HUES64 (cell line): ENCODE data around the gene RGSL1.

Experiments used
- H3K27ac ChIP-seq: 2 replicates; pipeline ENCODE4 v1.7.0; 2013; ENCODE audit warnings: low read depth, low read length, inconsistent platforms
- H3K27me3 ChIP-seq: 2 replicates; pipeline ENCODE4 v1.6.1; 2013; ENCODE audit warnings: mild to moderate bottlenecking, low read length; ENCODE audit not compliant: insufficient read depth
- H3K36me3 ChIP-seq: 2 replicates; pipeline ENCODE4 v1.6.1; 2013; ENCODE audit warnings: mild to moderate bottlenecking, low read length; ENCODE audit not compliant: insufficient read depth
- H3K4me1 ChIP-seq: 2 replicates; pipeline ENCODE4 v1.6.1; 2013; ENCODE audit warnings: mild to moderate bottlenecking, low read length, moderate library complexity; ENCODE audit not compliant: insufficient read depth
- H3K4me3 ChIP-seq: 2 replicates; pipeline ENCODE4 v1.5.1; 2013; ENCODE audit warnings: mild to moderate bottlenecking, low read length, moderate library complexity
- H3K9ac ChIP-seq: 2 replicates; pipeline ENCODE4 v1.6.1; 2013; ENCODE audit warnings: mild to moderate bottlenecking, low read depth, low read length
- H3K9me3 ChIP-seq: 2 replicates; pipeline ENCODE4 v1.6.1; 2013; ENCODE audit warnings: low read depth, low read length; ENCODE audit not compliant: insufficient read depth
- WGBS: fragments of 150-250, 120-280 bp; methylation state at CpG from one replicate; pipeline ENCODE4 v1.1.7; 2013; ENCODE audit warnings: missing lambda C conversion rate; 5-methylcytosine and 5-hydroxymethylcytosine counted together

The RGSL1 gene

GRCh38 chr1:182588500-182589396 lies 138.8 kb downstream of the RGSL1 start, which contains the start of gene RNASEL:
Gene RNASEL (minus strand): TSS chr1:182589256. CDS start chr1:182586806, 2,450 bp downstream.
- Histone ChIP-seq H3K9me3 (no peaks in the 10 kb centered on the region), H3K27ac (no peak within 1 kb of the TSS), H3K4me1 (peaks cover 11% of the 10 kb centered on the region; the same call in 1 of the 2 replicates), H3K36me3 (no peaks in the 10 kb centered on the region), H3K4me3 (peak within 1 kb of the TSS; percentile 49), H3K9ac (no peak within 1 kb of the TSS), H3K27me3 (no peaks in the 10 kb centered on the region)
- 35% methylated on average over 20 of the region's 20 CpGs for WGBS

- Histone ChIP-seq H3K9ac (no peak overlapping the region), H3K4me1 (peaks cover 11% of the 10 kb centered on the region; the same call in 1 of the 2 replicates), H3K9me3 (no peaks in the 10 kb centered on the region), H3K4me3 (no peak overlapping the region), H3K36me3 (no peaks in the 10 kb centered on the region), H3K27ac (no peak overlapping the region), H3K27me3 (no peaks in the 10 kb centered on the region)
- WGBS: 88% methylated on average over 3 of the region's 3 CpGs
Measured at GRCh38 chr1:182589520-182589919, 139.6 kb downstream of the RGSL1 start.

GRCh38 chr1:182589931-182590330 lies 140.0 kb downstream of the RGSL1 start:
- 95% methylated on average over 5 of the region's 5 CpGs for WGBS
- H3K9ac ChIP-seq: no peak overlapping the region
- no peaks in the 10 kb centered on the region for H3K9me3 ChIP-seq
- H3K27me3 ChIP-seq: no peaks in the 10 kb centered on the region
- H3K4me1 ChIP-seq: peaks cover 11% of the 10 kb centered on the region; the same call in 1 of the 2 replicates
- H3K36me3 ChIP-seq: no peaks in the 10 kb centered on the region
- H3K27ac ChIP-seq: no peak overlapping the region
- H3K4me3 ChIP-seq: no peak overlapping the region

GRCh38 chr1:182595641-182596240 lies 145.8 kb downstream of the RGSL1 start:
- Histone ChIP-seq H3K9me3 (no peaks in the 10 kb centered on the region), H3K36me3 (peaks cover 16% of the 10 kb centered on the region), H3K27me3 (no peaks in the 10 kb centered on the region), H3K4me3 (no peak overlapping the region), H3K9ac (no peak overlapping the region), H3K27ac (no peak overlapping the region), H3K4me1 (no peaks in the 10 kb centered on the region)
- 38% methylated on average over 4 of the region's 4 CpGs for WGBS

GRCh38 chr1:182596934-182597333 lies 147.0 kb downstream of the RGSL1 start:
- Histone ChIP-seq H3K4me1 (peaks cover 5% of the 10 kb centered on the region), H3K9me3 (no peaks in the 10 kb centered on the region), H3K27ac (no peak overlapping the region), H3K9ac (no peak overlapping the region), H3K4me3 (no peak overlapping the region), H3K27me3 (no peaks in the 10 kb centered on the region), H3K36me3 (peaks cover 27% of the 10 kb centered on the region)
- 94% methylated on average over 6 of the region's 6 CpGs for WGBS

GRCh38 chr1:182598296-182598695 lies 148.3 kb downstream of the RGSL1 start:
- WGBS: 92% methylated on average over 5 of the region's 5 CpGs
- peaks cover 8% of the 10 kb centered on the region for H3K27me3 ChIP-seq
- no peak overlapping the region for H3K27ac ChIP-seq
- H3K4me3 ChIP-seq: no peak overlapping the region
- H3K4me1 ChIP-seq: peaks cover 15% of the 10 kb centered on the region
- H3K9me3 ChIP-seq: no peaks in the 10 kb centered on the region
- H3K36me3 ChIP-seq: peaks cover 27% of the 10 kb centered on the region
- no peak overlapping the region for H3K9ac ChIP-seq

GRCh38 chr1:182599339-182599738 lies 149.4 kb downstream of the RGSL1 start:
- no peak overlapping the region for H3K4me3 ChIP-seq
- H3K4me1 ChIP-seq: peaks cover 22% of the 10 kb centered on the region

GRCh38 chr1:182600036-182600713 lies 150.2 kb downstream of the RGSL1 start:
- Histone ChIP-seq H3K27me3 (peaks cover 25% of the 10 kb centered on the region), H3K9ac (no peak overlapping the region), H3K27ac (no peak overlapping the region), H3K4me3 (no peak overlapping the region), H3K4me1 (peaks cover 26% of the 10 kb centered on the region), H3K9me3 (no peaks in the 10 kb centered on the region), H3K36me3 (peaks cover 27% of the 10 kb centered on the region)
- 94% methylated on average over 17 of the region's 17 CpGs for WGBS

More at GRCh38 chr1:182599339-182599738, 149.4 kb downstream of the RGSL1 start:
- H3K27me3 ChIP-seq: peaks cover 16% of the 10 kb centered on the region
- no peak overlapping the region for H3K9ac ChIP-seq
- no peak overlapping the region for H3K27ac ChIP-seq
- no peaks in the 10 kb centered on the region for H3K9me3 ChIP-seq
- WGBS: 86% methylated on average over 6 of the region's 6 CpGs
- peaks cover 27% of the 10 kb centered on the region for H3K36me3 ChIP-seq

GRCh38 chr1:182600745-182601415 lies 150.9 kb downstream of the RGSL1 start:
- H3K4me1 ChIP-seq: peaks cover 26% of the 10 kb centered on the region
- H3K36me3 ChIP-seq: peaks cover 27% of the 10 kb centered on the region
- H3K27ac ChIP-seq: no peak overlapping the region
- H3K9ac ChIP-seq: no peak overlapping the region
- no peak overlapping the region for H3K4me3 ChIP-seq
- 82% methylated on average over 5 of the region's 5 CpGs for WGBS
- peaks cover 32% of the 10 kb centered on the region for H3K27me3 ChIP-seq
- H3K9me3 ChIP-seq: no peaks in the 10 kb centered on the region

- Histone ChIP-seq H3K27me3 (peaks cover 34% of the 10 kb centered on the region), H3K9me3 (no peaks in the 10 kb centered on the region), H3K9ac (no peak overlapping the region), H3K4me1 (peaks cover 26% of the 10 kb centered on the region), H3K4me3 (no peak overlapping the region), H3K36me3 (peaks cover 27% of the 10 kb centered on the region), H3K27ac (no peak overlapping the region)
- WGBS: 28% methylated on average over 6 of the region's 6 CpGs
Measured at GRCh38 chr1:182601416-182601786, 151.5 kb downstream of the RGSL1 start.
